NCI-H128 (cell line): ENCODE data around the gene SRP14.

Source experiments
- DNase-seq: peaks from one replicate; lab custom pipeline; 2025; ENCODE audit not compliant: unreplicated experiment; lab: John Stamatoyannopoulos, UW

SRP14 gene

GRCh38 chr15:39990706-39991105 is 48.3 kb downstream of the SRP14 start:
- DNase-seq = no peak

GRCh38 chr15:39987821-39988220 is 51.2 kb downstream of the SRP14 start:
- DNase-seq = no peak
